ENCODE results near the gene ZNF684.

ZNF684 gene

GRCh38 chr1:40582116-40582515, 50.7 kb downstream of the ZNF684 start:
- H3K27ac Mint-ChIP-seq = no peak overlapping the region
- H3K27me3 Mint-ChIP-seq (ENCODE audit: low read depth, poor library complexity) = peaks cover 28% of the 10 kb centered on the region
- no peaks in the 10 kb centered on the region for H3K4me1 Mint-ChIP-seq
- DNase-seq = no peak
- H3K36me3 Mint-ChIP-seq (ENCODE audit: low read depth) = no peaks in the 10 kb centered on the region
- H3K4me3 Mint-ChIP-seq = no peak overlapping the region
- no peak for TF ChIP-seq CTCF (IDR thresholded peaks at IDR 0.05)
- H3K9me3 Mint-ChIP-seq = peaks cover 13% of the 10 kb centered on the region

- TF ChIP-seq CTCF (IDR thresholded peaks at IDR 0.05) = no peak
- Mint-ChIP-seq H3K4me1 (no peaks in the 10 kb centered on the region), H3K36me3 (ENCODE audit: low read depth) (no peaks in the 10 kb centered on the region), H3K9me3 (no peaks in the 10 kb centered on the region), H3K27ac (no peak overlapping the region), H3K4me3 (no peak overlapping the region), H3K27me3 (ENCODE audit: low read depth, poor library complexity) (peaks cover 35% of the 10 kb centered on the region)
- DNase-seq = no peak
Measured at GRCh38 chr1:40583980-40584379, 52.5 kb downstream of the ZNF684 start.

- no peak for DNase-seq
- Mint-ChIP-seq H3K4me1 (no peaks in the 10 kb centered on the region), H3K4me3 (no peak overlapping the region), H3K36me3 (ENCODE audit: low read depth) (no peaks in the 10 kb centered on the region), H3K27me3 (ENCODE audit: low read depth, poor library complexity) (peaks cover 31% of the 10 kb centered on the region), H3K9me3 (no peaks in the 10 kb centered on the region), H3K27ac (no peak overlapping the region)
- no peak for TF ChIP-seq CTCF (IDR thresholded peaks at IDR 0.05)
Measured at GRCh38 chr1:40588586-40588985, 57.1 kb downstream of the ZNF684 start.

- DNase-seq = no peak
- Mint-ChIP-seq H3K27me3 (ENCODE audit: low read depth, poor library complexity) (peaks cover 21% of the 10 kb centered on the region), H3K4me3 (no peak overlapping the region), H3K9me3 (peaks cover 6% of the 10 kb centered on the region), H3K4me1 (no peaks in the 10 kb centered on the region), H3K36me3 (ENCODE audit: low read depth) (no peaks in the 10 kb centered on the region), H3K27ac (no peak overlapping the region)
- TF ChIP-seq CTCF (IDR thresholded peaks at IDR 0.05) = peak; percentile 13
Measured at GRCh38 chr1:40592107-40592803, 60.8 kb downstream of the ZNF684 start.

GRCh38 chr1:40593449-40594186, 62.2 kb downstream of the ZNF684 start:
- H3K4me1 Mint-ChIP-seq = no peaks in the 10 kb centered on the region
- no peak for DNase-seq
- H3K36me3 Mint-ChIP-seq (ENCODE audit: low read depth) = no peaks in the 10 kb centered on the region
- no peak overlapping the region for H3K4me3 Mint-ChIP-seq
- peaks cover 15% of the 10 kb centered on the region for H3K27me3 Mint-ChIP-seq (ENCODE audit: low read depth, poor library complexity)
- no peak overlapping the region for H3K27ac Mint-ChIP-seq
- TF ChIP-seq CTCF (IDR thresholded peaks at IDR 0.05) = no peak
- H3K9me3 Mint-ChIP-seq = peaks cover 9% of the 10 kb centered on the region

- Mint-ChIP-seq H3K36me3 (ENCODE audit: low read depth) (no peaks in the 10 kb centered on the region), H3K4me3 (no peak overlapping the region), H3K9me3 (peaks cover 9% of the 10 kb centered on the region), H3K27ac (no peak overlapping the region), H3K4me1 (no peaks in the 10 kb centered on the region), H3K27me3 (ENCODE audit: low read depth, poor library complexity) (peaks cover 15% of the 10 kb centered on the region)
- no peak for TF ChIP-seq CTCF (IDR thresholded peaks at IDR 0.05)
- no peak for DNase-seq
Measured at GRCh38 chr1:40594187-40594531, 62.7 kb downstream of the ZNF684 start.
